ENCODE data around the gene MSX1. TPM values are rescaled to one million over a fixed set of nuclear protein-coding genes. Genes with fewer than 3 reads are reported as not detected.
A peak's percentile ranks its signal among the peaks of the same experiment; 100 is the strongest.

MSX1 gene
- total RNA-seq, 6 donors from 2014 or later: 1.1 to 16.8 (median 1.8) TPM; not detected in 1

- no peak for DNase-seq
These were observed 6.8 kb downstream of the MSX1 start for GRCh38 chr4:4866124-4866865.

DNA sequence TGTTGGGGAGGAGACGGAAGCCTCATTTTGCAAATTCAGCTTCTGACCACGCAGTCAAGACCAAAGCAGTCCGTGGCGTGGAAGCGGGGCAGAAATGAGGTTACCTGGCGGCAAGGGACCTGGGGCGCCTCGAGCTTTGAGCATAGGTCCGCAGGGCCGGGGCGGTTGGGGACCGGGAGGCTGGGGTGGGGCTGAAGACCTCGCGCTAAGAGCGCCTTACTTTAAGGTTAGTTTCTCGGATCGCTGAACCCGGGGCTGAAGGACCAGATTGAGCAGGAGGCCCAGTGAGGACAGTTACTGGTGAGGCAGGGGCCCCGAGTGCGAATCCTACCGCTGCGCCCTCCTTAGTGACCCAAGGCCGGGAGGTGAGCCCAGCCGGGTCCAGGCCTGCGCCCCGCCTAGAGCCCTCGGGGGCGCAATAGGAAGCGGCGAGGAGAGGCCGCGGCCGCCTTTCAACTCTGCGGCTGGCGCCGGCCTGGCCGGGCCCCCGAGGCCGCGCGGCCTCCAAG is 7.5 kb downstream of the MSX1 start:
- H3K36me3 ChIP-seq: peaks cover 0 to 7% (median 0%) of the 10 kb centered on the region in 4 donors
- no peak overlapping the region for H3K27ac ChIP-seq
- peaks cover 0 to 90% (median 63%) of the 10 kb centered on the region in 4 donors for H3K27me3 ChIP-seq
- WGBS, 2 donors: 4% methylated on average over 15 of the region's 41 CpGs; no CpG with 5 or more reads in 1 of the 2 donors
- TF ChIP-seq CTCF (IDR thresholded peaks at IDR 0.05): no peak
- no peak for TF ChIP-seq POLR2AphosphoS5 (IDR thresholded peaks at IDR 0.05)
- no peak for TF ChIP-seq POLR2A (IDR thresholded peaks at IDR 0.05)
- no peak for TF ChIP-seq EP300 (IDR thresholded peaks at IDR 0.05)
- no peaks in the 10 kb centered on the region for H3K9me3 ChIP-seq
- peak in 1 of 2 donors; percentile 44 for ATAC-seq (ENCODE audit: low FRiP score in 2 of 2)
- no peak for DNase-seq
- H3K4me1 ChIP-seq: peaks cover 13 to 38% (median 20%) of the 10 kb centered on the region in 4 donors
- H3K4me3 ChIP-seq: peak overlapping the region in 2 of 4 donors; percentile 26 to 32

More at GRCh38 chr4:4866124-4866865, 6.8 kb downstream of the MSX1 start:
- no peak for ATAC-seq (ENCODE audit: low FRiP score in 2 of 2)
- Histone ChIP-seq H3K4me1 (peaks cover 13 to 38% (median 21%) of the 10 kb centered on the region in 4 donors), H3K27ac (no peak overlapping the region), H3K4me3 (peak overlapping the region in 3 of 4 donors; percentile 16 to 32 (median 26)), H3K9me3 (no peaks in the 10 kb centered on the region), H3K27me3 (peaks cover 0 to 90% (median 59%) of the 10 kb centered on the region in 4 donors), H3K36me3 (peaks cover 0 to 7% (median 0%) of the 10 kb centered on the region in 4 donors)
- TF ChIP-seq CTCF (IDR thresholded peaks at IDR 0.05): no peak
- no peak for TF ChIP-seq POLR2A (IDR thresholded peaks at IDR 0.05)
- TF ChIP-seq POLR2AphosphoS5 (IDR thresholded peaks at IDR 0.05): no peak
- no peak for TF ChIP-seq EP300 (IDR thresholded peaks at IDR 0.05)
- WGBS, 2 donors: 4 to 6% methylated on average over 23 to 42 of the region's 44 CpGs

DNA sequence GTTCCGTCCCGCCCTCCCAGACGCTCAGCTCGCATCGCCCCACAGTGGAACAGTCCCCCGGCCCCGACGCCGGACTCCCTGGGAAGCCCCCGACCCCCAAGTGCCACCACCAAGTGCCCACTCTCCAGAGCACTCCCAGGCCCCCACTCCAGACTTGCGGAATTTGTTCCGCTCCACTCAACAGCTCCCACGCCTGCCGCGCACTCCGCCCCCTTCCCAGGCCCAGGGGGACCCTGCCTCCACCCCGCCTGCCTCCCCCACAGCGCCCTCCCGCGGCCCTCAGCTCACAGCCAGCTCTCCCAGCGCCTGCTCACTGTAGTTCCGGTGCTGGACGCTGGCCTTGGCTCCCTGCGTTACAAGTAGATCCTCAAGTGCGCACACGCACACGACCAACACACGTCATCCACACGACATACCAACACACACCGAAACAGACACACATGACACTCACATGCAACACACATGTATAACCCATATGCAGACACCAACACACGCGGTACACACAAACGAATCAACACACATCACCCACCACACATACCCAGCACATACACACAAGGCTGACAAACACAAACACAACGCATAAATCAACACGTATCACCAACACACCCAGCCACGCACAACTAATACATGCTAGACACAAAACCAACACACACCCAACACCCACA is 8.0 kb downstream of the MSX1 start:
- ATAC-seq (ENCODE audit: low FRiP score in 2 of 2) (peak in 1 of 2 donors; percentile 69), DNase-seq (peak in 1 of 2 donors; percentile 83)
- H3K27me3 ChIP-seq: peaks cover 0 to 91% (median 62%) of the 10 kb centered on the region in 4 donors
- H3K4me3 ChIP-seq: peak overlapping the region in 1 of 4 donors; percentile 32
- H3K4me1 ChIP-seq: peaks cover 13 to 41% (median 20%) of the 10 kb centered on the region in 4 donors
- 8 to 12% methylated on average over 22 to 25 of the region's 36 CpGs for WGBS, 2 donors
- TF ChIP-seq CTCF (IDR thresholded peaks at IDR 0.05) (no peak), EP300 (IDR thresholded peaks at IDR 0.05) (no peak), POLR2A (IDR thresholded peaks at IDR 0.05) (no peak)
- H3K36me3 ChIP-seq: peaks cover 0 to 6% (median 0%) of the 10 kb centered on the region in 4 donors
- no peak overlapping the region for H3K27ac ChIP-seq
- no peaks in the 10 kb centered on the region for H3K9me3 ChIP-seq

- ATAC-seq (ENCODE audit: low FRiP score in 2 of 2) (no peak), DNase-seq (no peak)
- Histone ChIP-seq H3K4me3 (no peak overlapping the region), H3K36me3 (no peaks in the 10 kb centered on the region), H3K9me3 (no peaks in the 10 kb centered on the region), H3K27ac (no peak overlapping the region), H3K4me1 (peaks cover 13 to 41% (median 20%) of the 10 kb centered on the region in 4 donors), H3K27me3 (peaks cover 0 to 92% (median 58%) of the 10 kb centered on the region in 4 donors)
- TF ChIP-seq POLR2AphosphoS5 (IDR thresholded peaks at IDR 0.05): no peak
- no peak for TF ChIP-seq POLR2A (IDR thresholded peaks at IDR 0.05)
- no peak for TF ChIP-seq CTCF (IDR thresholded peaks at IDR 0.05)
- TF ChIP-seq EP300 (IDR thresholded peaks at IDR 0.05): no peak
- WGBS, 2 donors: 11 to 12% methylated on average over 18 to 19 of the region's 24 CpGs
These were observed 8.7 kb downstream of the MSX1 start for GRCh38 chr4:4868040-4868757.

All from upper lobe of left lung (tissue), 6 donors.